PC-3 (cell line): ENCODE results near the gene HSPH1. TPM values are rescaled to one million over a fixed set of nuclear protein-coding genes. Genes with fewer than 3 reads are reported as not detected.

Experiments used
- ATAC-seq: fragments of 200-7000 bp; cut with Tn5 transposase; 2 replicates; pipeline ENCODE4 v1.9.1; 2020; ENCODE audit warnings: mild to moderate bottlenecking, moderate library complexity
- BruUV-seq: library from RNA; stranded (reverse); fragments of 400-500 nt; replicated peaks from 2 replicates; lab custom pipeline; 2021; lab: Mats Ljungman, UMichigan
- CTCF ChIA-PET: fragments of 300-600 bp; sonication (Branson Sonifier 250); formaldehyde crosslinking; loops from one replicate; lab custom pipeline; 2022; ENCODE audit warnings: antibody characterized with exemption; lab: Charles Lee
- POLR2A ChIA-PET: fragments of 300-600 bp; sonication (Branson Sonifier 250); formaldehyde crosslinking; loops from one replicate; lab custom pipeline; 2022; ENCODE audit warnings: antibody characterized with exemption; ENCODE audit not compliant: unreplicated experiment; lab: Charles Lee
- DNase-seq: peaks from one replicate; pipeline ENCODE4 v3.0.0-alpha.2; 2015
- H2AFZ ChIP-seq: fragments of 300-600 bp; sonication (generic); 2 replicates; pipeline ENCODE4 v1.6.0; 2016; ENCODE audit warnings: antibody characterized with exemption, low read length
- H3F3A ChIP-seq: fragments of 300-600 bp; sonication (generic); one replicate; pipeline ENCODE4 v1.6.0; 2017; ENCODE audit warnings: antibody characterized with exemption, low read length, control low read depth, mild to moderate bottlenecking; ENCODE audit not compliant: unreplicated experiment
- H3K27ac ChIP-seq: fragments of 300-600 bp; sonication (generic); 2 replicates; pipeline ENCODE4 v1.5.1; 2016; ENCODE audit warnings: mild to moderate bottlenecking, low read length
- H3K27me3 ChIP-seq: fragments of 300-600 bp; sonication (generic); 2 replicates; pipeline ENCODE4 v1.6.1; 2016; ENCODE audit warnings: low read length, mixed read lengths
- H3K36me3 ChIP-seq: fragments of 300-600 bp; sonication (generic); 2 replicates; pipeline ENCODE4 v1.6.1; 2016; ENCODE audit warnings: low read depth, mixed run types, low read length, mixed read lengths
- H3K4me1 ChIP-seq: fragments of 300-600 bp; sonication (generic); 2 replicates; pipeline ENCODE4 v1.5.1; 2016; ENCODE audit warnings: low read length; ENCODE audit not compliant: insufficient read depth
- H3K4me2 ChIP-seq: fragments of 300-600 bp; sonication (generic); 2 replicates; pipeline ENCODE4 v1.6.0; 2016; ENCODE audit warnings: low read length
- H3K4me3 ChIP-seq: fragments of 300-600 bp; sonication (generic); 2 replicates; pipeline ENCODE4 v1.5.1; 2016; ENCODE audit warnings: mild to moderate bottlenecking, low read length, mixed read lengths
- H3K79me2 ChIP-seq: fragments of 300-600 bp; sonication (generic); 2 replicates; pipeline ENCODE4 v1.6.1; 2017; ENCODE audit warnings: low read length, mixed read lengths
- H3K9ac ChIP-seq: fragments of 300-600 bp; sonication (generic); 2 replicates; pipeline ENCODE4 v1.6.0; 2016; ENCODE audit warnings: mild to moderate bottlenecking, low read length
- H3K9me2 ChIP-seq: fragments of 300-600 bp; sonication (generic); replicated peaks from 2 replicates; pipeline ENCODE4 v1.6.1; 2016; ENCODE audit warnings: mixed run types, low read length, mixed read lengths
- H3K9me3 ChIP-seq: fragments of 300-600 bp; sonication (generic); 2 replicates; pipeline ENCODE4 v1.6.1; 2016; ENCODE audit warnings: low read length, mixed read lengths
- H4K20me1 ChIP-seq: fragments of 300-600 bp; sonication (generic); 2 replicates; pipeline ENCODE4 v1.6.1; 2016; ENCODE audit warnings: low read length, mixed read lengths
- CTCF ChIP-seq: fragments of 300-600 bp; sonication (generic); conservative IDR thresholded peaks from 2 replicates; pipeline ENCODE4 v1.5.1; 2017; ENCODE audit warnings: antibody characterized with exemption, low read depth, mild to moderate bottlenecking, low read length
- EZH2 ChIP-seq: fragments of 300-600 bp; sonication (generic); IDR thresholded peaks from one replicate; pipeline ENCODE4 v1.6.1; 2017; ENCODE audit warnings: antibody characterized with exemption, mild to moderate bottlenecking, low read length; ENCODE audit not compliant: unreplicated experiment
- EZH2phosphoT487 ChIP-seq: fragments of 300-600 bp; sonication (generic); IDR thresholded peaks from 2 replicates; pipeline ENCODE4 v1.6.1; 2018; ENCODE audit warnings: mild to moderate bottlenecking, antibody characterized with exemption, low read length, borderline replicate concordance
- intact Hi-C: fragments of 100-400 bp; cut with micrococcal nuclease; formaldehyde crosslinking; loops from 2 replicates; pipeline ENCODE4 v1.9.0; 2023
- total RNA-seq: library from RNA; depleted of rRNA; stranded (reverse); fragments of >200 nt; gene quantifications from 2 replicates; pipeline ENCODE4 v1.2.3, GENCODE V29; 2014

Gene HSPH1
- total RNA-seq, 1 experiment from 2014 or later, result 83.7 TPM

- no peaks in the 10 kb centered on the region for H3K36me3 ChIP-seq
- peak within 1 kb of the TSS; percentile 92 for H2AFZ ChIP-seq
- H3K4me2 ChIP-seq, result peak within 1 kb of the TSS; percentile 99
- H3K9me2 ChIP-seq, result no peaks in the 10 kb centered on the region
- CTCF ChIA-PET, result interaction anchor here (0.6 to 1.0 kb wide), 2 partner anchors 40 to 43 kb away, joined by 3 read pairs; no protein-coding TSS in a partner anchor
- no peaks in the 10 kb centered on the region for H3K9me3 ChIP-seq
- ATAC-seq (peak; percentile 80), DNase-seq (peak; percentile 87)
- peaks cover 10% of the 10 kb centered on the region for H3K79me2 ChIP-seq
- H3K9ac ChIP-seq, result peak within 1 kb of the TSS; percentile 59
- intact Hi-C loops, result loop anchor here (1.0 to 5.0 kb wide), 2 partner anchors 28 to 38 kb away; partner anchors contain the start of gene HSPH1
- no peak within 1 kb of the TSS for H3K27ac ChIP-seq
- H3K27me3 ChIP-seq, result no peaks in the 10 kb centered on the region
- TF ChIP-seq CTCF (peak; percentile 63), EZH2phosphoT487 (no peak), EZH2 (no peak)
- H3K4me3 ChIP-seq, result peak within 1 kb of the TSS; percentile 78
- POLR2A ChIA-PET, result no interaction called here
- no TSS peak for BruUV-seq
- peaks cover 24% of the 10 kb centered on the region for H3K4me1 ChIP-seq
- H3F3A ChIP-seq, result no peaks in the 10 kb centered on the region
- no peaks in the 10 kb centered on the region for H4K20me1 ChIP-seq
Observed at GRCh38 chr13:31199849-31200636, 38.3 kb upstream of the HSPH1 start, which contains the start of gene B3GLCT. B3GLCT (plus strand) TSS chr13:31199975; CDS start chr13:31200085, 110 bp downstream.

GRCh38 chr13:31199527-31199848, 37.8 kb upstream of the HSPH1 start:
- no TSS peak for BruUV-seq
- Histone ChIP-seq H3K27me3 (no peaks in the 10 kb centered on the region), H3K36me3 (no peaks in the 10 kb centered on the region), H3K9me3 (no peaks in the 10 kb centered on the region), H3K9ac (peak overlapping the region; percentile 29; the same call in 1 of the 2 replicates), H2AFZ (peak overlapping the region; percentile 92), H3F3A (no peaks in the 10 kb centered on the region), H3K9me2 (no peaks in the 10 kb centered on the region), H3K4me1 (peaks cover 19% of the 10 kb centered on the region), H3K79me2 (peaks cover 10% of the 10 kb centered on the region), H4K20me1 (no peaks in the 10 kb centered on the region), H3K4me2 (peak overlapping the region; percentile 79), H3K4me3 (peak overlapping the region; percentile 70), H3K27ac (no peak overlapping the region)
- DNase-seq (no peak), ATAC-seq (no peak; the same call in 1 of the 2 replicates)
- CTCF ChIA-PET, result interaction anchor here (0.6 to 1.0 kb wide), 2 partner anchors 40 to 44 kb away, joined by 3 read pairs; no protein-coding TSS in a partner anchor
- intact Hi-C loops, result loop anchor here (1.0 kb wide), 1 partner anchor 27 kb away; no protein-coding TSS in a partner anchor
- POLR2A ChIA-PET, result no interaction called here
- TF ChIP-seq CTCF (no peak), EZH2 (no peak), EZH2phosphoT487 (no peak)

- Histone ChIP-seq H3K9me2 (no peaks in the 10 kb centered on the region), H3F3A (no peaks in the 10 kb centered on the region), H3K36me3 (no peaks in the 10 kb centered on the region), H3K4me2 (no peak overlapping the region), H3K4me1 (peaks cover 14% of the 10 kb centered on the region), H2AFZ (no peak overlapping the region), H3K9me3 (no peaks in the 10 kb centered on the region), H3K9ac (no peak overlapping the region), H3K27ac (no peak overlapping the region), H3K79me2 (peaks cover 10% of the 10 kb centered on the region), H4K20me1 (no peaks in the 10 kb centered on the region), H3K4me3 (no peak overlapping the region), H3K27me3 (no peaks in the 10 kb centered on the region)
- TF ChIP-seq CTCF (no peak), EZH2 (no peak), EZH2phosphoT487 (no peak)
- intact Hi-C loops, result no loop called here
- ChIA-PET CTCF (no interaction called here), POLR2A (no interaction called here)
- no peak for ATAC-seq
- BruUV-seq, result no TSS peak
- DNase-seq, result no peak
Observed at GRCh38 chr13:31198519-31198918, 36.8 kb upstream of the HSPH1 start.
